Activated CD8-positive, alpha-beta memory T cell treated with anti-CD3 and anti-CD28 coated beads, Interleukin-2, amount 10 ng/mL, durations not matched to agents 7 days and 5 days (primary cell): ENCODE results near the gene PCED1A. TPM values are rescaled to one million over a fixed set of nuclear protein-coding genes. Genes with fewer than 3 reads are reported as not detected.

Experiments used
- ATAC-seq: fragments of 150-1000 bp; cut with Tn5 transposase; one replicate; pipeline ENCODE4 v1.10.0; 2021; ENCODE audit warnings: moderate library complexity
- CTCF ChIA-PET: fragments of 350-600 bp; sonication (Branson Sonifier 250); formaldehyde crosslinking; loops from one replicate; lab custom pipeline; 2021; ENCODE audit warnings: antibody characterized with exemption; lab: Charles Lee
- DNase-seq: peaks from one replicate; pipeline ENCODE4 v3.0.0-alpha.2; 2020
- H3K27ac Mint-ChIP-seq: one replicate; pipeline ENCODE4 v1.8.0; 2021; ENCODE audit warnings: mild to moderate bottlenecking, mixed read lengths
- H3K27me3 Mint-ChIP-seq: one replicate; pipeline ENCODE4 v1.8.0; 2021; ENCODE audit warnings: mixed read lengths
- H3K36me3 Mint-ChIP-seq: one replicate; pipeline ENCODE4 v1.8.0; 2021; ENCODE audit warnings: mild to moderate bottlenecking, mixed read lengths
- H3K4me1 Mint-ChIP-seq: one replicate; pipeline ENCODE4 v1.8.0; 2021; ENCODE audit warnings: mixed read lengths
- H3K4me3 Mint-ChIP-seq: one replicate; pipeline ENCODE4 v1.8.0; 2021; ENCODE audit warnings: mild to moderate bottlenecking, moderate library complexity, mixed read lengths
- H3K9me3 Mint-ChIP-seq: one replicate; pipeline ENCODE4 v1.8.0; 2022; ENCODE audit warnings: low read depth, mixed read lengths
- total RNA-seq, 2 experiments: library from RNA; stranded (reverse); gene quantifications; one replicate each; pipeline ENCODE4 v1.2.3, GENCODE V29; 2021

The PCED1A gene
- total RNA-seq, 2 experiments from 2014 or later, result 21.9 to 30.6 TPM

GRCh38 chr20:2804041-2804828, 36.2 kb downstream of the PCED1A start:
- no peak for DNase-seq
- Mint-ChIP-seq H3K9me3 (no peaks in the 10 kb centered on the region), H3K4me3 (no peak overlapping the region), H3K4me1 (peaks cover 16% of the 10 kb centered on the region), H3K36me3 (peaks cover 6% of the 10 kb centered on the region), H3K27me3 (peaks cover 79% of the 10 kb centered on the region), H3K27ac (no peak overlapping the region)
- CTCF ChIA-PET, result no interaction called here
- ATAC-seq, result no peak

DNA sequence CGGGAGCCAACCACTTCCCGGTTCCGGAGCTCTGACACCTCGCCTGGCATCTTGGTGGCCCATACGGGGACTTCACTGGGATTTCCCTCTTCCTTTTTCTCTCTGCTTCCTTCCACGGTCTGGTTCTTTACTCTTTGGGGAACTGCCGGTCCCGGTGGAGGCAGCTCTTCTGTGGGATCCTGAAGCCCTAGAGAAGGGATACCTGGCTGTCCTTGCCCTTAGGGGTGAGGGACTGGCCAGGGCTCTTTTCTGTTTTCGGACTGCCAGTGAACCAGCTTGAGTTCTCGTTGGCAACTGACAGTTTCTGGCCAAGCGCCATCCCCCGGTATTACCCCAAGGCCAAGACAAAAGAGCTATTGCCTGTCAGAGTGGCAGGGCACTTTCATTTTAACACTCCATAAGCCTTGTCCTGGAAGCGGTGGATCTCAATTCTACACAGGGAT, 39.1 kb downstream of the PCED1A start:
- ATAC-seq (no peak), DNase-seq (no peak)
- Mint-ChIP-seq H3K27me3 (peaks cover 72% of the 10 kb centered on the region), H3K4me3 (peak overlapping the region; percentile 42), H3K9me3 (no peaks in the 10 kb centered on the region), H3K27ac (no peak overlapping the region), H3K4me1 (peaks cover 20% of the 10 kb centered on the region), H3K36me3 (peaks cover 6% of the 10 kb centered on the region)
- CTCF ChIA-PET, result interaction anchor here (0.5 to 1.8 kb wide), 3 partner anchors 30 to 57 kb away, joined by 3 to 9 read pairs (median 3); no protein-coding TSS in a partner anchor

DNA sequence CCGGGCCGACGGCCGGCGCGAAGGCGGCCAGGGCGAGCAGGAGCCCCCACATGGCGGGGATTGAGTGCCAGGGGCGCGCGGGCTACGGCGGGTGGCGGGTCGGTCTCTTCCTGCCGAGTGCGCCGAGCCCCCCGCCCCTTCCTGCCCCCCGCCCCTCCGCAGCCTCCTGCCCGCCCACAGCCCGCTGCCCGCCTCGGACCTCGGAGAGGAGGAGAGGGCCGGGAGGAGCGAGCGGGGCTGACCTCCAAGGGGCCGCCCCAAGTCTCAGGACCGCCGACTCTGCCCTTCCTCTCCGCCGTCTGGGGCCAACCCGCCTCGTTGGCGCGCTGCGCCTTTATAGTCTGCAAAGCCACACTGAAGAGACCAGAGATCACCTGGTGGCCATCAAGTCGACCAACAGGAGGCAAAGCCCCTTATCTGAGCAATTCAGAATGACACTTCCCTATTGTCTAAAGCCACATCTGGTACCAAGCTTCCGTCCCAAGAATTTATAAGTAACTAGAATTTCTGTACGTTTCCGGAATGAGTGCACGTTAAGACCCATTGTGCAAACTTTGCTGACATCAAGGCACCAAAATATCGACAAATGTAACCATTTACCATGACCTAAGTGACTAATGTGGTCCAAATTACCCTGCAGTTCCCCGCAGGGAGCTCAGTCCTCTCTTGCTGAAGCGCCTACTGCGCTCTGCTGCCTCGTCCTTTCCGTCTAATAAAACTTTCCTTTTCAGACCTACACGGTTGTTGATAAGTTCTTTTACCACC, 39.8 kb downstream of the PCED1A start, which contains the start of gene CPXM1:
Gene CPXM1, minus strand, starts transcription at position 107 of the 765 bp plus-strand sequence. Its CDS starts 55 bp downstream, at position 52.
- Mint-ChIP-seq H3K36me3 (peaks cover 6% of the 10 kb centered on the region), H3K4me1 (peaks cover 20% of the 10 kb centered on the region), H3K4me3 (peak within 1 kb of the TSS; percentile 70), H3K9me3 (no peaks in the 10 kb centered on the region), H3K27ac (no peak within 1 kb of the TSS), H3K27me3 (peaks cover 66% of the 10 kb centered on the region)
- CTCF ChIA-PET, result interaction anchor here (0.5 to 1.8 kb wide), 3 partner anchors 30 to 56 kb away, joined by 3 to 9 read pairs (median 3); no protein-coding TSS in a partner anchor
- DNase-seq (no peak), ATAC-seq (peak; percentile 59)

GRCh38 chr20:2799688-2800520, 40.6 kb downstream of the PCED1A start:
- H3K36me3 Mint-ChIP-seq, result peaks cover 6% of the 10 kb centered on the region
- peak; percentile 17 for ATAC-seq
- H3K27ac Mint-ChIP-seq, result no peak overlapping the region
- CTCF ChIA-PET, result interaction anchor here (1.1 to 1.8 kb wide), 2 partner anchors 44 to 47 kb away, joined by 3 to 9 read pairs; no protein-coding TSS in a partner anchor
- peak overlapping the region; percentile 70 for H3K4me3 Mint-ChIP-seq
- peaks cover 58% of the 10 kb centered on the region for H3K27me3 Mint-ChIP-seq
- H3K4me1 Mint-ChIP-seq, result peaks cover 20% of the 10 kb centered on the region
- DNase-seq, result no peak
- H3K9me3 Mint-ChIP-seq, result no peaks in the 10 kb centered on the region

GRCh38 chr20:2799271-2799670, 41.2 kb downstream of the PCED1A start:
- CTCF ChIA-PET, result interaction anchor here (1.1 kb wide), 1 partner anchor 44 kb away, joined by 3 read pairs; no protein-coding TSS in a partner anchor
- no peak for DNase-seq
- ATAC-seq, result no peak
- peaks cover 6% of the 10 kb centered on the region for H3K36me3 Mint-ChIP-seq
- H3K4me3 Mint-ChIP-seq, result peak overlapping the region; percentile 70
- no peak overlapping the region for H3K27ac Mint-ChIP-seq
- H3K4me1 Mint-ChIP-seq, result peaks cover 20% of the 10 kb centered on the region
- H3K9me3 Mint-ChIP-seq, result no peaks in the 10 kb centered on the region
- peaks cover 56% of the 10 kb centered on the region for H3K27me3 Mint-ChIP-seq

DNA sequence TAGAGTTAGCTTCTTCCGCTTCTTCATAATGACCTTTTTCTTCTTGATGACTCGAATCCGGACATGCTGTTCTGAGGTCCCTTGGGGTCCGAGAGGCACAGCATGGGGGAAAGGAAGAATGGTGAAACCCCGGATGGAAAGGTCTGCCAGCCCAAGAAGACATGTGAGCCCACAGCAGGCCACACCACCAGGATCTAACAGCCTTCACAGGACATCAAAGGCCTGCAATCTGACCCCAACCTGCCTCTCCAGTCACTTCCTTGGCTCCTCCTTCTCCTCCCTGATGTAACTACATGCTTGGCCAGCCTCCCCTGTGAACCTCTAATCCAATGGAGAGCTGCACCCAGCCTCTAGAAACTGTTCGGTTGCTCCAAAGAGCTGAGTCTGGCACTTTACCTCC, 41.6 kb downstream of the PCED1A start:
- CTCF ChIA-PET, result interaction anchor here (1.1 kb wide), 1 partner anchor 43 kb away, joined by 3 read pairs; no protein-coding TSS in a partner anchor
- Mint-ChIP-seq H3K36me3 (peaks cover 6% of the 10 kb centered on the region), H3K4me3 (no peak overlapping the region), H3K9me3 (no peaks in the 10 kb centered on the region), H3K4me1 (peaks cover 20% of the 10 kb centered on the region), H3K27ac (no peak overlapping the region), H3K27me3 (peaks cover 52% of the 10 kb centered on the region)
- ATAC-seq, result no peak
- no peak for DNase-seq

DNA sequence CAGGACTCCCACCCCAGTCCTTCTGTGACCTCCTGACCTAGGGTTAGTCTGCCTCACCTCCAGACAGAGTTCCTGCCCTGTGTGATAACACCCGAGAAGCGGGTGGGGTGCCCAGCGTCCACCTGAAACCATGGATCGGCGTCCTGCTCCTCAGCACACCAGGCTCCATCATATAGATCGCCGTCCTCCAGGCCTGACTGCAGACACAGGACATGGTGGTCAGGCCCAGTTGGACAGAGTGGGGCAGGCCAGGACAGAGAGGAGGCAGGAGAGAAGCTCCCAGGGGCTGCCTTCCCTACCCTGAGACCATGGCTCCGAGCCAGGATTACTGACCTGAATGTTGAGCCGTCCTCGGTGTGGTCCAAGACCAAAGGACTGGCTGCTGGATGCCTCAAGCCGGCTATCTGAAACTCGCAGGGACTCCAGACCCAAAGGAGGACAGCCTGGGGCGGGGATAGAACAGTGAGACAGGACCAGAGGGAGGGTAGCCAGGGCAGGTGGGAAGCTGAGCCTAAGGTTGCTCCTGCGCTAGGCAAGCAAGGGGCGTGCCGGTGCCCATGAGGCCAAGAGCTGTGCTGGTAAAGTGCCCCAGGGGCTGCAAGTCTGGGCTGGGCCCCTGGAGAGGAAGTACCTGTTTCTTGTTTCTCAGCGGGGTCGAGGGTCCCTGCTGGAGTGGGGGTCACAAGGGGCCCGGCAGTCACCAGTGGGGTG, 42.2 kb downstream of the PCED1A start:
- CTCF ChIA-PET, result no interaction called here
- DNase-seq (no peak), ATAC-seq (no peak)
- H3K4me3 Mint-ChIP-seq, result no peak overlapping the region
- no peak overlapping the region for H3K27ac Mint-ChIP-seq
- H3K27me3 Mint-ChIP-seq, result peaks cover 53% of the 10 kb centered on the region
- H3K36me3 Mint-ChIP-seq, result peaks cover 6% of the 10 kb centered on the region
- H3K9me3 Mint-ChIP-seq, result no peaks in the 10 kb centered on the region
- H3K4me1 Mint-ChIP-seq, result peaks cover 20% of the 10 kb centered on the region

DNA sequence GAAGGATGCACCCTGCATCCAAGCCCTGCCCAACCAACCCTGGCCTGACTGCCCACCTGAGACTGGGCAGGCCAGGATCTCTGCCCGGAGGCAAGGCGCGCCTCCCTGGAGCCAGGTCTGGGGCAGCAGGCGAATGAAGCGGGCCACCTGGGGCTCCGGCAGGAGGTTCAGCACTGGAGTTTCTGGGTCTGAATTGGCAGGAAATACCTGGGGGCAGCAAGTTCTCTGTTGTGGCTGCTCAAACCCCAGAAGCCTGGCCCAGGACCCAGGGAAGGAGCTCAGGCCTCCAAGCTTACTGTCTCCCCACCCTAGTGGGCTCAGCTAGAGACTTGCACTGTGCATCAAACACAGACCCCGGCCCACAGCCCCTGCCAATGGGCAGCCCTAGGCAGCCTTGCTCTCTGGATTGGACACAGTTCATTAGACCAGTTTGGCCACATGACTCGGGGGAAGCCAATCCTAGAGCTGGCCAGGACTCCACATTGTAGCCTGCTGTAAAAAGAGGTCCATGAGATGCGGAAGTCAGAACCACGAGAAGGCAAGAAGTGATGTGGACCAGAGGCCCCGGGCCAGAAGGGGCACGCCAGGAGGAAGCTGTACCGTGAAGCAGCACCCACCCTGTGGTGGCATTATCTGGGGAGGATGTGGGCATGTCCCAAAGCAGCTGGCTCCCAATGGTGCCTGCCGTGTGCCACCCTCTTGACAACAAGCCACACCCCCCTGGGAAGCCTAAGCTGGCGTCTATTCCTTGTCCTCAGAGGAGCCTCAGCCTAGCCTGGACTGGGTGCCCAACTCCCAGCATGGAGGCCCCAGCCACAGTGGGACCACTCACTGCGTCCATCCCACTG, 43.1 kb downstream of the PCED1A start:
- ATAC-seq (no peak), DNase-seq (no peak)
- CTCF ChIA-PET, result no interaction called here
- no peaks in the 10 kb centered on the region for H3K9me3 Mint-ChIP-seq
- peaks cover 20% of the 10 kb centered on the region for H3K4me1 Mint-ChIP-seq
- no peak overlapping the region for H3K4me3 Mint-ChIP-seq
- peaks cover 55% of the 10 kb centered on the region for H3K27me3 Mint-ChIP-seq
- H3K36me3 Mint-ChIP-seq, result peaks cover 5% of the 10 kb centered on the region
- H3K27ac Mint-ChIP-seq, result no peak overlapping the region

DNA sequence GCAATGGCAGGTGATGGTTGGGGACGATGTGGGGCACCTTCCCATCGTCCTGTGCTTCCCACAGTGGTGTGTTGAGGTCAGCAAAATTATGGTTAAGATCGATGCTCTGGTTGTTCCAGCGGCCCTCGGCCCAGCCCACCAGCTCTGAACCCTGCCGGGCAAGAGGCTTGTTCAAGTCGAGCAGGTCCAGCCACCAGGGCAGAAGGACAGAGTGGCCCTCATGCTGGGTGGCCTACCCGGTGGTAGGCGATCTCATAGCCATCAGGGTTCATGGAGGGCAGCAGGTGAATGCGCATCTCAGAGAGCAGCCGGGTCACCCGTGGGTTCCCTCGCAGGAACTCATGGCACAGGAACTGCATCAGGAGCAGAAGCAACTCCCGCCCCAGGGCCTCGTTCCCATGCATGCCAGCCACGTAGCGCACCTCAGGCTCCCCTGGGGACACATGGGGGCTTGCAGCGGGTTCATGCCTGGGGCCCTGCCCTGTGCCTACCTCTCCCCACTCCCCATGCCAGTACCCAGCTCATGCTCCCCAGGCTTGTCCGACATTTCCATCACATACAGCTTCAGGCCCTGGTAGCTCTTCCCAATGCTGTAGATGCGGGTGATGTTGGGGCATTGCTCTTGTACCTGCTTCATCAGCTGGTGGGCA, 44.3 kb downstream of the PCED1A start:
- Mint-ChIP-seq H3K27ac (no peak overlapping the region), H3K36me3 (peaks cover 4% of the 10 kb centered on the region), H3K9me3 (no peaks in the 10 kb centered on the region), H3K27me3 (peaks cover 58% of the 10 kb centered on the region), H3K4me3 (no peak overlapping the region), H3K4me1 (peaks cover 17% of the 10 kb centered on the region)
- ATAC-seq, result no peak
- DNase-seq, result no peak
- CTCF ChIA-PET, result no interaction called here

DNA sequence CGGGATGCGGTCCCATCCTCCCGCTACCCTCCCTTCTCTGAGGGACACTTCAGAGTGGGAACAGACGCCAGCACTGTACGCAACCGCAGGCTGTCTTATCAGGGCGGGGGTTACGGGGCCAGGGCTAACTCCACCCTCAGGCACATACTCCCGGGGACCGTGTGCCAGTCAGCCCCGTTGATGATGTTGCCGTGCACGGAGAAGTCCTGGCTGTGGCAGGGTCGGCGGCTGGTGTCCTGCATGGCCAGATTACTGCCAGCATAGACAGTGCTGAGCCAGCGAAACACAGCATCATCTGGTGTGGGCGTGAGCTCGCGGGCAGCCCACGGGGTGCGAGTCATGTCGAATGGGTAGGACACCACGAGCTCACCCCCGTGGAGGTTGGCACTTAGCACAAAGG, 45.0 kb downstream of the PCED1A start:
- DNase-seq, result no peak
- CTCF ChIA-PET, result no interaction called here
- Mint-ChIP-seq H3K4me3 (no peak overlapping the region), H3K27ac (no peak overlapping the region), H3K4me1 (peaks cover 11% of the 10 kb centered on the region), H3K9me3 (no peaks in the 10 kb centered on the region), H3K36me3 (peaks cover 3% of the 10 kb centered on the region), H3K27me3 (peaks cover 57% of the 10 kb centered on the region)
- ATAC-seq, result no peak

DNA sequence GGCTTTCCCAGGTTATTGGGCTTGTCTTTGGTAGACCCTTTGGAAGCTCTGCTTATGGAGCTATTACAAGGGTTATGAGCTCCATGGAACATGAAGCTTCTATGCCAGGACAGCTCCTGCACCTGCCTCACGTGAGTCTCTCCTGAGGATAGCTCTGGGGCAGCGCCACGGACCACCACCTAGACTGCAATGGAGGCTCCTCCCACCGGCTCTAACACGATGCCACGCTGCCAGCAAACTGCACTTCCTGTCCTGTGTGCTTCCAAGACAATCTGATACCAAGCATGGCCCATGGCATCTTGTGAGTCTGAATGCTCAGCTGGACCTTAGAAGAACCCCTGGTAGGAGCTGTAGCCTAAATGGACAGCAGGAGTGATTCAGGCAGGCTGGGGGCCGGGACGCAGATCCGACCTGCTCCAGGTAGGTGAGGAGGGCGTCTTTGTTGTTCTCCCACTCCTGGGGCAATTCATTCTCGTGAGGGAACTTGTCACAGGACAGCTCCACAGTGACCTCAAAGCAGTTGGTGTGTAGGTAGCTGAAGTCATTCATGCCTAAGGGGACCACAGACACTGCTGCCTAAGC, 45.5 kb downstream of the PCED1A start:
- H3K36me3 Mint-ChIP-seq, result peaks cover 2% of the 10 kb centered on the region
- CTCF ChIA-PET, result no interaction called here
- no peak overlapping the region for H3K4me3 Mint-ChIP-seq
- H3K27ac Mint-ChIP-seq, result no peak overlapping the region
- H3K27me3 Mint-ChIP-seq, result peaks cover 58% of the 10 kb centered on the region
- ATAC-seq (no peak), DNase-seq (no peak)
- H3K9me3 Mint-ChIP-seq, result no peaks in the 10 kb centered on the region
- peaks cover 9% of the 10 kb centered on the region for H3K4me1 Mint-ChIP-seq
